Measurements from ENCODE around the gene OSTN. TPM values are rescaled to one million over a fixed set of nuclear protein-coding genes. Genes with fewer than 3 reads are reported as not detected.

Gene OSTN
- total and polyA plus RNA-seq, 2 donors (not counting 3 experiments of a cell fraction or from before 2014, with no cell fraction given): not detected

- dilution Hi-C loops (cut with MboI; ENCODE audit: extremely low pct_ligation_motif_present, low sequenced_read_pairs) (no loop called here), intact Hi-C loops (cut with micrococcal nuclease) (no loop called here)
- no TSS peak for BruUV-seq (replicated peaks)
- no peaks in the 10 kb centered on the region for H3K79me2 ChIP-seq (ENCODE audit: control insufficient read depth, insufficient read depth, low read length)
- H2AFZ ChIP-seq (ENCODE audit: low read depth, low read length): no peak overlapping the region
- no peaks in the 10 kb centered on the region for H3K9me3 ChIP-seq (replicated peaks; ENCODE audit: control insufficient read depth, insufficient read depth, low read length)
- no peak for DNase-seq (ENCODE audit: low read depth, low spot score)
- H3K27ac ChIP-seq (ENCODE audit: insufficient read depth, low read depth, low read length): no peak overlapping the region
- no peak overlapping the region for H3K4me3 ChIP-seq (replicated peaks in 1 of 3; ENCODE audit: insufficient read depth in 1 of 3, low read depth in 1 of 3, low read length in 3 of 3)
- H3K27me3 ChIP-seq (ENCODE audit: control insufficient read depth in 2 of 2, insufficient read depth in 2 of 2, low read length in 2 of 2): no peaks in the 10 kb centered on the region
- no peaks in the 10 kb centered on the region for H4K20me1 ChIP-seq (replicated peaks; ENCODE audit: control insufficient read depth, extremely low read depth, insufficient read depth, low read length)
- H3K9me1 ChIP-seq (replicated peaks; ENCODE audit: control insufficient read depth, extremely low read depth, insufficient read depth, low read length): no peaks in the 10 kb centered on the region
- TF ChIP-seq MAX (IDR thresholded peaks at IDR 0.05; ENCODE audit: insufficient read depth, insufficient read length): no peak
- no peak for TF ChIP-seq POLR2AphosphoS5 (IDR thresholded peaks at IDR 0.05; ENCODE audit: insufficient read depth, low read depth, low read length)
- TF ChIP-seq POLR2A (IDR thresholded peaks at IDR 0.05; ENCODE audit: low read depth, low read length): no peak
- no peak for TF ChIP-seq GATA2 (IDR thresholded peaks at IDR 0.05; ENCODE audit: insufficient read depth, insufficient read length, low read depth, low read length)
- no peak for TF ChIP-seq JUN (IDR thresholded peaks at IDR 0.05; ENCODE audit: borderline replicate concordance, insufficient read depth, insufficient read length, low read depth)
- TF ChIP-seq CTCF (IDR thresholded peaks at IDR 0.05; ENCODE audit: extremely low read depth in 1 of 2, insufficient read depth in 1 of 2, low read depth in 1 of 2, low read length in 2 of 2): no peak
- no peak for TF ChIP-seq MYC (IDR thresholded peaks at IDR 0.05; ENCODE audit: low read depth, low read length)
- TF ChIP-seq EZH2 (IDR thresholded peaks at IDR 0.05; ENCODE audit: borderline replicate concordance, low read depth, low read length, severe bottlenecking): no peak
- TF ChIP-seq FOS (IDR thresholded peaks at IDR 0.05; ENCODE audit: borderline replicate concordance, insufficient read depth, low read length): no peak
- ChIA-PET POLR2A (no interaction called here), CTCF (interaction anchor here (1.3 kb wide), 1 partner anchor 30 kb away, joined by 5 read pairs; no protein-coding TSS in a partner anchor)
- H3K36me3 ChIP-seq (ENCODE audit: control insufficient read depth in 2 of 2, extremely low read depth in 1 of 2, insufficient read depth in 2 of 2, low read length in 2 of 2): no peaks in the 10 kb centered on the region
- no peaks in the 10 kb centered on the region for H3K4me1 ChIP-seq (ENCODE audit: control insufficient read depth, extremely low read depth, insufficient read depth, low read length)
- H3K9ac ChIP-seq (replicated peaks; ENCODE audit: extremely low read depth, insufficient read depth, low read length): no peak overlapping the region
- FAIRE-seq: no peak
- H3K4me2 ChIP-seq (ENCODE audit: insufficient read depth, low read length): no peak overlapping the region
Observed at GRCh38 chr3:191165802-191166201, 33.2 kb upstream of the OSTN start.

Measured in endothelial cell of umbilical vein (primary cell).